Fibroblast of skin of left biceps (primary cell): ENCODE measurements around the gene VSTM2B.

Experiments used
- DNase-seq, 2 experiments: peaks; one replicate each; pipeline ENCODE4 v3.0.0-alpha.2; 2013; ENCODE audit warnings: low read depth in 2 of 2

VSTM2B gene

GRCh38 chr19:29516358-29516725 is 9.5 kb upstream of the VSTM2B start:
- DNase-seq = no peak

- DNase-seq = no peak
These were observed 8.9 kb upstream of the VSTM2B start for GRCh38 chr19:29516821-29517395.

- no peak for DNase-seq
These were observed 8.4 kb upstream of the VSTM2B start for GRCh38 chr19:29517412-29517811.

- no peak for DNase-seq
These were observed 7.8 kb upstream of the VSTM2B start for GRCh38 chr19:29517946-29518345.

GRCh38 chr19:29519146-29519545 is 6.6 kb upstream of the VSTM2B start:
- DNase-seq = no peak

DNA sequence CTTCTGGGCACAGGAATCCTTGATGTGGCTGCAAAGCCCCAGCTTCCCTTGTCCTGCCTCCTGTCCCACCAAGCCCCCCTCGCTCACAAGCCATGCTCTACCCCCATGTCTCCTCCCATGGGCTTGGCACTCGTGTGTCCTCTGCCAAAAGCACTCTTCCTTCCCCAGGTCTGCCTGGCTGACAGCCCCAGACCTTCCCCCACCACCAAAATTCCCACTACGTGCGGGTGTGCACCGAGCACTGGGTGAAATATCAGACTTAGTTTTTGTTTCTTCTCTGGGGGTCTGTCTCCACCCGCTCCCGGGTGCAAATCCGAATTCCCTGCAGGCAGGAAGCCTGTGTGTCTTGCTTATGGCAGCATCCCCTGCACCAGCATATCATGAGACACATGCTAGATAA is 5.9 kb upstream of the VSTM2B start:
- DNase-seq = no peak

- DNase-seq = no peak
These were observed 5.4 kb upstream of the VSTM2B start for GRCh38 chr19:29520390-29520789.

DNA sequence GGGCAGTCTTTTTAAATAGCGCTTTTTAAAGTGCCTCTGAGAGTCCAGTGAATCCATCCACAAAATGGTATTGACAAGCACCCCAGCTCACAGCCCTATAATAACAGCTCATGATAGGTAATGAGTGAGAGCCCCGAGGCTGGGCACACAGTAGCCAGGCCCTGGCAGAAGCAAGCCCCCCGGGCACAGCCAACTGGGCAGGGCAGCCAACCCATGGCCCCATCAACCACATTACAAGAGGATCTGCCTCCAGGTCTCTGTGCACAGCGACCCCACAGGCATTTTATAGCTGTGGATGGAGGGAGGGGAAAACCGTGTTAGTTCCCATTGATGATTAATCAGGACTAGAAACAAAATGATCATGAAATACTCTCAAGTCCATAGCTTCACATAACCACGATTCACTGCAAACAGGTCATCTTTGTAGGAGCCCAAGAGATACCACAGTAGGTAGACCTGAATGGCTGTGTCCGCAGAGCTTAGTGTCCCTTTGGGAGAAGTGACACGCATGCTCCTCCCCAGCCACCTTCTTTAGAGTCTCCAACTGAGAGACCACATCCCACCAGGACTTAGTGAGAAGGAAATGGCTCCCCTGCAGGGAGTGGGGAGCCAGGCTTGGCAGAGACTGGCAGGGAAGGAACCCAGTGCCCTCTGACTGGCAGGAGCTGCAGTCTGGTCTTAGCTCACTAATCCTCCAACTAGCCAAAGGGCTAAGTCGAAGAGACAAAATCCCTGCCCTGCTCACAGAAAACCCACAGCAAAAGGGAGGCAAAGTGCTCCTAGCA is 4.3 kb upstream of the VSTM2B start:
- DNase-seq = no peak

- DNase-seq = no peak
These were observed 2.2 kb upstream of the VSTM2B start for GRCh38 chr19:29523568-29523967.

GRCh38 chr19:29524201-29524911 is 1.4 kb upstream of the VSTM2B start:
- DNase-seq = no peak

- DNase-seq = no peak
These were observed 622 bp upstream of the VSTM2B start for GRCh38 chr19:29524912-29525831.

- no peak for DNase-seq
These were observed 1.1 kb downstream of the VSTM2B start for GRCh38 chr19:29526730-29527499.

GRCh38 chr19:29527500-29528328 is 1.9 kb downstream of the VSTM2B start:
- DNase-seq = no peak

DNA sequence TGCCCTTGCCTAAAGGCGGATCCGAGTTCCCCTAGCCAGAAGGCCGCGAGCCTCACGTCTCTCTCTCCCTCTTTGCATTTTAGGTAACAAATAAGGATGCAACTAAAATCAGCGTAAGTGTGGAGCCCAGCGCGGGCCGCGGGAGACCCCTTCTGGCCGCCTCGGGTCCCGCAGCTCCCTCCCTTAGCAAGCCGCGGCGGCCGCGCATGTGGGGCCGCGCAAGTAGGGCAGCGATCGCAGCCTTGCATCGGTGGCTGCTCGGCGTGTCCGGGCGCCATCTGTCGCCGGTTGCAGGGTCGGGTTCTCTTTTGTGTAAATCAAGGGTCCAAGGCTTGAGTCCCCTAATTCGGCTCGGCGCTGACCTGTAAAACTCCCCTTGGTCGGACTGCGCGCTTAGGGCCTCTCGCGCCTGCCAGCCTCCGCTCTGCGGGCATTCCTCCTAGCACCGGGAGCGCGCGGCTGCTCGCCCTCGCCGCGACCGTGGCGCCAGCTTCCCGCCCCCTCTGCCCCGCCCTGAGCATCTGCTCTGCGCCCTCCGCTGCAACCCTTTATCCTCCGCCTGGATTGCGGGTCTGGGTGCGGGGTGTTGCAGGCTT is 2.7 kb downstream of the VSTM2B start:
- DNase-seq = peak; percentile 12 to 15

GRCh38 chr19:29528946-29529645 is 3.3 kb downstream of the VSTM2B start:
- DNase-seq = no peak

- no peak for DNase-seq
These were observed 4.1 kb downstream of the VSTM2B start for GRCh38 chr19:29529646-29530539.

DNA sequence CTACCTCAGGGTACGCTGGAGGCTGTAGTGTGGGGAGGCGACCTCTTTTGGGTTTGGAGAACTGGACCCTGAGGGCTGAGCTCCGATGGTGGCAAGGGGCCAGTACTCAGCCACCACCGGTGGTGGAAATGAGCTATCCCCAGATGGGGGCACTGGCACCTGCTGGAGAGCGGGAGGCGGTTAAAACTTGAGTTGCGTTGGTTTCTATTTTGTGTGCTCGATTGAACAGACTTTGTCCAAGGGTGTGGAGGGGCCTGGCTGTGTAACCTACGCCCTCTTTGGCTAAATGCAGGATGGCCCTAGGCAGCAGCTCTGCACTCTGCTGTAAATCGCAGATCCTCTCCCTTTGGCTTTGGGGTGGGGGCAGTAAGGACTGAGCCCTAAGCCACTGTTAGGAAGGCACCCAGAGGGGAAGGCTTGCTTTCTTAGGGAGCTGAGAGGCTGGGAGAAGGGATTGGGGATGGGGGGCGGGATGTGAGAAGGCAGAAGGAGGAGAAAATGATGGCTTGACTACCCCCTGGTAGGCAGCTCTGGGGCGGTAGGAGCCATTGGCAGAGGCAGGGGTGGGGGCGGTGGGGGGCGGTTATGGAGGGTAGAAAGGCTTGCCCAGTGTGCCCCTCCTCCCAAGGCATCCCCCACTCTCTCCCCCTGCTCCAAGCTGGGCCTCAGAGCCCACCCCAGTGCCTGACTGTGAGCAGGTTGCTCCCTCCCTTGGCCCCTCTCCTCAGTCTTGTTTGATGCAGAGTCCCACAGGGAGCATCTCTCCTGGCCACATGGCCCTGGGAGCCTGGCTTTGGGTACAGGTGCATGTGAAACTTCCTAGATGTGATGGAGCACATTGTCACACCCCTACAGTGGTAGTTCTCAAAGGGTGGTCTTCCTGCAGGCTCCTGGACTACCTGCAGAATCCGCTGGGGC is 5.0 kb downstream of the VSTM2B start:
- DNase-seq = no peak
